H1 (cell line): ENCODE results near the gene CDC42BPB. TPM values are rescaled to one million over a fixed set of nuclear protein-coding genes. Genes with fewer than 3 reads are reported as not detected.

Experiments used
- ATF3 ChIP-seq: IDR thresholded peaks from 2 replicates; pipeline ENCODE4 v1.6.1; 2011; ENCODE audit warnings: low read depth, mild to moderate bottlenecking, low read length; ENCODE audit not compliant: insufficient read depth
- polyA plus RNA-seq, 7 experiments: library from polyadenylated mRNA; depleted of rRNA in 3 of 7; stranded (reverse) in 5 of 7; unstranded in 2 of 7; fragments of >200 nt in 5 of 7; fragments of 200-250 nt in 2 of 7; gene quantifications; 1 replicate in 5 of 7; 2 replicates in 1 of 7; 4 replicates in 1 of 7; pipeline versions ENCODE4 v1.2.1 to v1.2.3, GENCODE V29; 2011 to 2013; ENCODE audit warnings: missing spikeins in 2 of 7, mixed read lengths in 2 of 7
- total RNA-seq: library from RNA; stranded (reverse); fragmentation: NEBNext Ultra II Directional; extraction: Animal tissue kit (Norgen Biotek cat#: 25700); gene quantifications from 2 replicates; pipeline ENCODE4 v1.2.1, GENCODE V29; 2021

Gene CDC42BPB
- total and polyA plus RNA-seq, 2 of the 8 experiments (the other 6 are each of a cell fraction or from before 2014, with no cell fraction given) = 51.2 to 88.2 TPM

GRCh38 chr14:103073876-103074728 lies 16.8 kb upstream of the CDC42BPB start (continued):
- no peak for TF ChIP-seq ATF3
